ENCODE measurements around the gene ACY1.

GRCh38 chr3:51966922-51967383 lies 16.4 kb upstream of the ACY1 start:
- no peak for TF ChIP-seq POLR2A (IDR thresholded peaks at IDR 0.05)
- no peak for TF ChIP-seq CTCF (IDR thresholded peaks at IDR 0.05)

Data from breast epithelium (tissue), 3 donors.